ENCODE data around the gene DDX51.

The DDX51 gene

GRCh38 chr12:132121283-132121682 lies 22.8 kb downstream of the DDX51 start:
- Histone ChIP-seq H4K12ac (ENCODE audit: low read depth, low read length) (no peak overlapping the region), H3K14ac (ENCODE audit: low read length) (no peak overlapping the region), H3K79me1 (ENCODE audit: low read length) (no peaks in the 10 kb centered on the region), H3K4me3 (ENCODE audit: low read depth, low read length) (no peak overlapping the region), H3K18ac (ENCODE audit: low read length) (no peak overlapping the region), H4K8ac (ENCODE audit: low read depth, low read length) (no peak overlapping the region), H3K23ac (ENCODE audit: low read length) (no peak overlapping the region), H2AK5ac (ENCODE audit: low read length) (no peak overlapping the region), H3K79me2 (ENCODE audit: control insufficient read depth, insufficient read depth, low read length, poor library complexity) (no peaks in the 10 kb centered on the region), H3K4me1 (ENCODE audit: control insufficient read depth in 1 of 2, insufficient read depth in 2 of 2, low read length in 2 of 2) (no peaks in the 10 kb centered on the region), H2AFZ (ENCODE audit: insufficient read depth, low read length, poor library complexity) (no peak overlapping the region), H2BK12ac (ENCODE audit: low read length) (no peak overlapping the region), H3K27ac (ENCODE audit: low read depth, low read length) (no peak overlapping the region), H3K9me3 (ENCODE audit: insufficient read depth, low read depth, low read length) (peaks cover 6% of the 10 kb centered on the region), H4K91ac (ENCODE audit: low read depth, low read length) (no peak overlapping the region), H3K36me3 (ENCODE audit: control insufficient read depth in 1 of 2, insufficient read depth in 2 of 2, low read length in 2 of 2) (peaks cover 55 to 58% of the 10 kb centered on the region in 2 experiments), H3K27me3 (ENCODE audit: insufficient read depth, low read length) (no peaks in the 10 kb centered on the region), H3K4ac (ENCODE audit: low read depth, low read length) (no peak overlapping the region), H2BK120ac (ENCODE audit: insufficient read depth, low read length, poor library complexity) (no peak overlapping the region), H2BK5ac (ENCODE audit: low read depth, low read length, poor library complexity) (no peak overlapping the region), H3K4me2 (ENCODE audit: low read length) (no peak overlapping the region), H3K9ac (ENCODE audit: low read length) (no peak overlapping the region)
- DNase-seq = no peak
- no CpG with 5 or more reads among the region's 14 CpGs for WGBS (ENCODE audit: extremely low coverage, insufficient coverage, insufficient read length)

GRCh38 chr12:132118876-132119275 lies 25.2 kb downstream of the DDX51 start:
- Histone ChIP-seq H3K4me1 (ENCODE audit: control insufficient read depth in 1 of 2, insufficient read depth in 2 of 2, low read length in 2 of 2) (no peaks in the 10 kb centered on the region), H3K4me3 (ENCODE audit: low read depth, low read length) (no peak overlapping the region), H2AK5ac (ENCODE audit: low read length) (no peak overlapping the region), H2BK12ac (ENCODE audit: low read length) (no peak overlapping the region), H3K9ac (ENCODE audit: low read length) (no peak overlapping the region), H3K18ac (ENCODE audit: low read length) (no peak overlapping the region), H3K9me3 (ENCODE audit: insufficient read depth, low read depth, low read length) (peaks cover 5% of the 10 kb centered on the region), H3K79me2 (ENCODE audit: control insufficient read depth, insufficient read depth, low read length, poor library complexity) (no peaks in the 10 kb centered on the region), H4K12ac (ENCODE audit: low read depth, low read length) (no peak overlapping the region), H2BK120ac (ENCODE audit: insufficient read depth, low read length, poor library complexity) (no peak overlapping the region), H3K36me3 (ENCODE audit: control insufficient read depth in 1 of 2, insufficient read depth in 2 of 2, low read length in 2 of 2) (peaks cover 53 to 57% of the 10 kb centered on the region in 2 experiments), H3K4me2 (ENCODE audit: low read length) (no peak overlapping the region), H3K79me1 (ENCODE audit: low read length) (no peaks in the 10 kb centered on the region), H3K27me3 (ENCODE audit: insufficient read depth, low read length) (no peaks in the 10 kb centered on the region), H3K4ac (ENCODE audit: low read depth, low read length) (no peak overlapping the region), H4K91ac (ENCODE audit: low read depth, low read length) (no peak overlapping the region), H4K8ac (ENCODE audit: low read depth, low read length) (no peak overlapping the region), H2BK5ac (ENCODE audit: low read depth, low read length, poor library complexity) (no peak overlapping the region), H3K14ac (ENCODE audit: low read length) (no peak overlapping the region), H2AFZ (ENCODE audit: insufficient read depth, low read length, poor library complexity) (no peak overlapping the region), H3K23ac (ENCODE audit: low read length) (no peak overlapping the region), H3K27ac (ENCODE audit: low read depth, low read length) (no peak overlapping the region)
- WGBS (ENCODE audit: extremely low coverage, insufficient coverage, insufficient read length) = no CpG with 5 or more reads among the region's 22 CpGs
- DNase-seq = no peak

- Histone ChIP-seq H4K12ac (ENCODE audit: low read depth, low read length) (no peak overlapping the region), H3K27ac (ENCODE audit: low read depth, low read length) (no peak overlapping the region), H3K9me3 (ENCODE audit: insufficient read depth, low read depth, low read length) (peaks cover 5% of the 10 kb centered on the region), H3K14ac (ENCODE audit: low read length) (no peak overlapping the region), H3K79me2 (ENCODE audit: control insufficient read depth, insufficient read depth, low read length, poor library complexity) (no peaks in the 10 kb centered on the region), H3K36me3 (ENCODE audit: control insufficient read depth in 1 of 2, insufficient read depth in 2 of 2, low read length in 2 of 2) (peaks cover 57 to 60% of the 10 kb centered on the region in 2 experiments), H3K23ac (ENCODE audit: low read length) (no peak overlapping the region), H2BK5ac (ENCODE audit: low read depth, low read length, poor library complexity) (no peak overlapping the region), H2AK5ac (ENCODE audit: low read length) (no peak overlapping the region), H3K27me3 (ENCODE audit: insufficient read depth, low read length) (no peaks in the 10 kb centered on the region), H2BK12ac (ENCODE audit: low read length) (no peak overlapping the region), H3K79me1 (ENCODE audit: low read length) (no peaks in the 10 kb centered on the region), H2BK120ac (ENCODE audit: insufficient read depth, low read length, poor library complexity) (no peak overlapping the region), H3K4me2 (ENCODE audit: low read length) (no peak overlapping the region), H3K9ac (ENCODE audit: low read length) (no peak overlapping the region), H4K91ac (ENCODE audit: low read depth, low read length) (no peak overlapping the region), H3K4me1 (ENCODE audit: control insufficient read depth in 1 of 2, insufficient read depth in 2 of 2, low read length in 2 of 2) (no peaks in the 10 kb centered on the region), H3K18ac (ENCODE audit: low read length) (no peak overlapping the region), H3K4ac (ENCODE audit: low read depth, low read length) (no peak overlapping the region), H2AFZ (ENCODE audit: insufficient read depth, low read length, poor library complexity) (no peak overlapping the region), H4K8ac (ENCODE audit: low read depth, low read length) (no peak overlapping the region), H3K4me3 (ENCODE audit: low read depth, low read length) (no peak overlapping the region)
- WGBS (ENCODE audit: extremely low coverage, insufficient coverage, insufficient read length) = no CpG with 5 or more reads among the region's 10 CpGs
- DNase-seq = no peak
Measured at GRCh38 chr12:132117558-132117875, 26.6 kb downstream of the DDX51 start.

GRCh38 chr12:132116709-132117557 lies 27.2 kb downstream of the DDX51 start:
- no CpG with 5 or more reads among the region's 58 CpGs for WGBS (ENCODE audit: extremely low coverage, insufficient coverage, insufficient read length)

More at GRCh38 chr12:132116709-132117557, 27.2 kb downstream of the DDX51 start:
- Histone ChIP-seq H4K12ac (ENCODE audit: low read depth, low read length) (no peak overlapping the region), H3K4me3 (ENCODE audit: low read depth, low read length) (no peak overlapping the region), H3K14ac (ENCODE audit: low read length) (no peak overlapping the region), H4K91ac (ENCODE audit: low read depth, low read length) (no peak overlapping the region), H2AFZ (ENCODE audit: insufficient read depth, low read length, poor library complexity) (no peak overlapping the region), H2BK120ac (ENCODE audit: insufficient read depth, low read length, poor library complexity) (no peak overlapping the region), H3K4ac (ENCODE audit: low read depth, low read length) (no peak overlapping the region), H3K18ac (ENCODE audit: low read length) (no peak overlapping the region), H3K27ac (ENCODE audit: low read depth, low read length) (no peak overlapping the region), H3K36me3 (ENCODE audit: control insufficient read depth in 1 of 2, insufficient read depth in 2 of 2, low read length in 2 of 2) (peaks cover 53 to 57% of the 10 kb centered on the region in 2 experiments), H3K9me3 (ENCODE audit: insufficient read depth, low read depth, low read length) (peaks cover 3% of the 10 kb centered on the region), H3K79me1 (ENCODE audit: low read length) (no peaks in the 10 kb centered on the region), H3K27me3 (ENCODE audit: insufficient read depth, low read length) (no peaks in the 10 kb centered on the region), H2AK5ac (ENCODE audit: low read length) (no peak overlapping the region), H3K4me2 (ENCODE audit: low read length) (no peak overlapping the region), H2BK5ac (ENCODE audit: low read depth, low read length, poor library complexity) (no peak overlapping the region), H3K23ac (ENCODE audit: low read length) (no peak overlapping the region), H3K79me2 (ENCODE audit: control insufficient read depth, insufficient read depth, low read length, poor library complexity) (no peaks in the 10 kb centered on the region), H2BK12ac (ENCODE audit: low read length) (no peak overlapping the region), H4K8ac (ENCODE audit: low read depth, low read length) (no peak overlapping the region), H3K9ac (ENCODE audit: low read length) (no peak overlapping the region), H3K4me1 (ENCODE audit: control insufficient read depth in 1 of 2, insufficient read depth in 2 of 2, low read length in 2 of 2) (no peaks in the 10 kb centered on the region)
- DNase-seq = no peak
